ENCODE results near the gene BAIAP2.

BAIAP2 gene

DNA sequence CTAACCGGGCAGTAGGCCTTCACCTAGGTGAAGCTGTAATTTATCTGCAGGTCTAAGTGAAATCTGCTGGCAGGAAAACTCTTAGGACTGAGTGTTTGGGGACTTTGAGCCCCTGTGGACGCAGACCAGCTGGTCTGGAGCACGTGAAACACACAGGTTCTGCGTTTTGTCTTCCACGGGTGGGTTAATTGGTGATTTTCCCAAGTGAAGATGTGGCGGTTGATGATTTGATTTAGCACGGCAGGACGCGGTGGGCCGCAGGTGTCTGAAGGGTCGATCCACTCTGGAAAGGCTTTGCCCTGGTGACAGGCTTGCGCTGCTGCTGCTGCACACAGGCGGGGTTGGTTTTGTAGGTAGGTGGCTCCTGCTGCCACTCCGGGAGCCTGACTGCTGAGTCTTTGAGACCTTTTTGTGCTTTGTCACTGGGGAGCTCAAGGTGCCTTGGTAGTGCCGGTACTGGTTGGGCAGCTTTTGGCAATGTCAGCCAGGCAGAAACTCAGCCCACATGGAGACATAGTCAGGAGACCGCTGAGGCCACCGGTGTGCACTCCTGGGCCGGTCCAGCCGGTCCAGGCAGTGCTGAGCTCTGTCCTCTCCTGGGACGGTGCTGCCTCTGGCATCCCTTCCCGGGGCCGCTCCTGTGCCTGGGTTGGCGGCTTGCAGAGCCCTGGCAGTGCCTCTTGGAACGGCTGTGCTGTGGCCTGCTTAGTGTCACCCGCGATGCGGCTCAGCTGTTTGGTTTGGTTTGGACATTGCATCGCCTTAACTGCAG lies 2.3 kb downstream of the BAIAP2 start:
- H3K27ac ChIP-seq, result peak overlapping the region; percentile 95
- TF ChIP-seq, protein P1, sequence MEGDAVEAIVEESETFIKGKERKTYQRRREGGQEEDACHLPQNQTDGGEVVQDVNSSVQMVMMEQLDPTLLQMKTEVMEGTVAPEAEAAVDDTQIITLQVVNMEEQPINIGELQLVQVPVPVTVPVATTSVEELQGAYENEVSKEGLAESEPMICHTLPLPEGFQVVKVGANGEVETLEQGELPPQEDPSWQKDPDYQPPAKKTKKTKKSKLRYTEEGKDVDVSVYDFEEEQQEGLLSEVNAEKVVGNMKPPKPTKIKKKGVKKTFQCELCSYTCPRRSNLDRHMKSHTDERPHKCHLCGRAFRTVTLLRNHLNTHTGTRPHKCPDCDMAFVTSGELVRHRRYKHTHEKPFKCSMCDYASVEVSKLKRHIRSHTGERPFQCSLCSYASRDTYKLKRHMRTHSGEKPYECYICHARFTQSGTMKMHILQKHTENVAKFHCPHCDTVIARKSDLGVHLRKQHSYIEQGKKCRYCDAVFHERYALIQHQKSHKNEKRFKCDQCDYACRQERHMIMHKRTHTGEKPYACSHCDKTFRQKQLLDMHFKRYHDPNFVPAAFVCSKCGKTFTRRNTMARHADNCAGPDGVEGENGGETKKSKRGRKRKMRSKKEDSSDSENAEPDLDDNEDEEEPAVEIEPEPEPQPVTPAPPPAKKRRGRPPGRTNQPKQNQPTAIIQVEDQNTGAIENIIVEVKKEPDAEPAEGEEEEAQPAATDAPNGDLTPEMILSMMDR (conservative IDR thresholded peaks at IDR 0.05), result no peak

DNA sequence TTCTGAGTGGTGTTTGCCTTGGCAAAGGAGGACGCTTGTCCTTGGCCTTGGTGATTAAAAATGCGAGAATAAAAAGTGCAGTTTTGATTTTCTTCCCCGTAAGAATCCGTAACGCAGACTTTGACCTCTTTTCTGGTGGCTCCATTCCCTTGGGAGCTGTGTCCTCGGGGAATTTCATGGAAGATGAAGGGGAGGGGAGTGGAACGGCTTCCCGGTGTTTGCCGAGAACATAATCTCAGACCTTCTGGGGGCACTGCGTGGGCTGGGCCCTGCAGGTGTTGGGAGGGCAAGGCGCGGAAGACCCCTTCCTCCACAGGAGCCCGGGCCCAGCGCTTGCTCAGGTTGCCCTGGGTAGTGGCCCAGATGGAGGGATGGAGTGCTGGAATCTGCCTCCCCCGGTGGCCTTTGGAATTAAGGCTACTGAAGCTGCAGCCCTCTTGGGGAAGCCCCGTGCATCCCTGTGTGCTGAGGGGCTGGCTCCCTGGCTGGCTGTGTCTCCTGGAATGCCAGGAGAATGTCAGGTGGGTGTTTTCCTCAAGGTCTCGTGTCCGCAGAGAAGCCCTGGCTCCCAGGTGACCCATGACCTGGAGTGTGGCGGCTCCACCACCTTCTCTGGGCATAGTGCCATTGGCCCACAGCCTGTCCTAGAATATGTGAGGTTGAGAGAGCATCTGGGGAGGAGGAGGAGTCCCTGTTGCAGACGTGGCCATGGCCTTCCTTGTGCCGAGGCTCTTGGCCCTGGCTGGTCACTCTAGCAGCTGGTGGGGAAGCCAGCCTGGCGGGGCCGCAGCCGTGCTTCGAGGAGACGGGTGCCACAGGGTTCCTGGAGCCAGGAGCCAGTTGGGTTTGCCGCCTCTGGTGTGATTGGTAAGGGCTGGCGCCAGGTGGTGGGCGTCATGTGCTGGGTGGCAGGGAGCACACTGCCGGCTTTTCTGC lies 3.1 kb downstream of the BAIAP2 start:
- peak overlapping the region; percentile 95 for H3K27ac ChIP-seq
- TF ChIP-seq, protein P1 (conservative IDR thresholded peaks at IDR 0.05), result 0 out of 2 replicates have a peak, but pooled peaks have one; percentile 18

DNA sequence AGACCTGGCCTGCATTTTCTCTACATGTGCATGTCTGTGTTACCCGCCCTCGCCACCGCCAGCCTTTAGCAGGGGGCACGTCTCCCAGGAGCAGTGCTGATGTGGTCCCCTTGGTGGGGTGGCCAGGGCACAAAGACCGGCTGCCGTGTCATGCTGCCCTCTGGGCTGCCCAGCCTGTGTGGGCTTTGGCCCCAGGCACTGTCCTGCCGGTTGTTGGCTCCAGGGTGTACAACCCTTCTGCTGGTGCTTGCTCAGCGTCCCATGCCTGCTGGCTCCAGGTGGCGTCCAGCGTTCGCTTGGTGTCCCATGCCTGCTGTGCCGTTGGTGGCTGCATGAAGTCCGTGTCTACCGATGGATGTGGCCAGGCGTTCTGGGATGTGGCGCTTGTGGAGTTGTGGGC lies 4.1 kb downstream of the BAIAP2 start:
- TF ChIP-seq, protein P1 (conservative IDR thresholded peaks at IDR 0.05), result no peak
- H3K27ac ChIP-seq, result peak overlapping the region; percentile 95

DNA sequence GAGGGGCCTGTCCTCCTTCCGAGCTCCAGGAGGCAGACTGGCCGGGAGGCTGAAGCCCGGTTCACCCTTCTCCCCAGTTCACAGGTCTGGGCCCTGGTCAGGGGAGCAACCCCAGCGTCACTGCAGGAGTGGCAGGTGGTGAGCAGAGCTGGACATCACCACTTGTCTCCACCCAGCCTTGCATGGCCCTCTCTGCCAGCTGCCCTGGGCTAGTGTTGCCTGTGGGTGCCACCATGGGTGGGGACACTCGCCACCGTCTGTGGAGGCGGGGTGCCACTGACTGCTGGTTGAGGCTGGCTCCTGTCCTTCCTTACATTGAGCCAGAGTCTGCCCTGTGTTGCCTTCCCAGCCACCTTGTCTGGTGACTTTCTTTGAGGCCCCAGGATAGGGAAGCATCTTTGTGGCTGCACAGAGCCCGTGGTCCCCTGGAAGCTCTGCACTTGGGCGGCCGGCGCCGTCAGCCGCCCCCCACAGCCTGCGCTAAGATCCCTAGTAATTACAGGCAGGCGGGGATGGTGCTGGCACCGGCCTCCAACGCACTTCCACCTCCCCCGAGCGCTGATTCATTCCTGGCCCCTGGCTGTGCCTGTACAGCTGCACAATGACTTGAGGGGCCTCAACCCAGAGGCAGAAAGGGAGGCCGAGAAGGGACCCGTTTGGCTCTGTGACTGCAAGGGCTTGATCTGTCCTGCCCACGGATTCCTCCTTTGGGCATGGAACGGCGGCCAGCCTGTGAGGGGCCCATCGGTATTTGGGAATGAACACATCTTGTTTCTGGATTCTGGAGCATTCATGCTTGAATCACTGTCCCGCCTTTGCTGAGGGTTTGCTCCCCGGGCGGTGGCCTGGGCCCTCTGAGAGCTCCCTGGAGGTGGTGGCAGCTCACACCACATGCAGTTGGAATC lies 5.2 kb downstream of the BAIAP2 start:
- TF ChIP-seq, protein P1 (conservative IDR thresholded peaks at IDR 0.05), result no peak
- H3K27ac ChIP-seq, result peak overlapping the region; percentile 95

DNA sequence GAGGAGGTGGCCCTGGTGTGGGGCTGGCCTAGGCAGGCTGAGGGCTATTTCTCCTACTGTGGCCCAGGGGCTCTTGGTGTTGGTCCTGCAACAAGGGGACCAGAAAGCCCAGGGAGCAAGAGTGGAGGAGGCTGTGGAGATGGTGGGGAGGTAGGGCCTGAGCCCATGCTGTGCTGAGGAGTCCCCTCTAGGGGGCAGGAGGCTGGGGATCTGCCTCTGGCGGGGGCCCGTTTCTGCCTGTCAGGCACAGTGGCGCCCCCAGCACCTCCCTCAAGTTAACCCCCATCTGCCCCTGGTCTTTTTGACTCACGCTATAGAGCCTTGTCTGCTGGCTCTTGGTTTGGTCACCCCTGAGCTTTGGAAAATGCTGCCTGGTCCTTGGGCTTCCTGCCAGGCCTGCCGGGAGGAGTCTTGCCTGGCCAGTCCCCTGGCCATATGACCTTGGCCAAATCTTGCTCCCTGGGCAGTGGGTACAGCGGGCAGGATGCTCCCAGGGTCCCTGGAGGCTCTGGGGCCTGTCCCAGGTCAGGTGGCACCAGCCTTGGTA lies 5.9 kb downstream of the BAIAP2 start:
- peak overlapping the region; percentile 95 for H3K27ac ChIP-seq
- TF ChIP-seq, protein P1 (conservative IDR thresholded peaks at IDR 0.05), result peak; percentile 38; the same call in 1 of the 2 replicates

DNA sequence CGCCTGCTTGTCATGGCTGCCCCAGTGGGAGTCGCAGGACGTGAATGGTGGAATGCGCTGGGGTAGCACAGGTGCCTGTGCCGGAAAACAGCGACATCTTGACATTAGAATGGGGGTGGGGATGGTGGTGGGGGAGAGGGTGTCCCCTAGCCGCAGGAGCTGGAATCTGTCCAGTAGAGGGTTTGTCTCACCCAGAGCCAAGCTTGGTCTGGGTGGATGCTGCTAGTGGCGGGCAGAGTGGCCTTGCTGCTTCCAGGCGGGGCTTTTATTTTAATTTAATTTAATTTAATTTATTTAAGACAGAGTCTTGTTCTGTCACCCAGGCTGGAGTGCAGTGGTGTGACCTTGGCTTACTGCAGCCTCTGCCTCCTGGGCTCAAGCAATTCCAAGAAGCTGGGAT lies 7.7 kb downstream of the BAIAP2 start:
- TF ChIP-seq, protein P1 (conservative IDR thresholded peaks at IDR 0.05), result no peak
- H3K27ac ChIP-seq, result peak overlapping the region; percentile 95
